Epithelial cell of prostate (primary cell): ENCODE results near the gene TOE1.
"Not testable (repeated sequence)": the region's sequence is repeated elsewhere in the genome, so short reads cannot be mapped to it uniquely, and the experiment has no call there.

Experiments
- DNase-seq: peaks from one replicate; pipeline ENCODE4 v3.0.0-alpha.2; 2011; ENCODE audit warnings: low read depth, low spot score
- H3K27ac ChIP-seq: fragments of 450-650 bp; 2 replicates; pipeline ENCODE4 v1.5.1; 2017; ENCODE audit warnings: mild to moderate bottlenecking

TOE1 gene

DNA sequence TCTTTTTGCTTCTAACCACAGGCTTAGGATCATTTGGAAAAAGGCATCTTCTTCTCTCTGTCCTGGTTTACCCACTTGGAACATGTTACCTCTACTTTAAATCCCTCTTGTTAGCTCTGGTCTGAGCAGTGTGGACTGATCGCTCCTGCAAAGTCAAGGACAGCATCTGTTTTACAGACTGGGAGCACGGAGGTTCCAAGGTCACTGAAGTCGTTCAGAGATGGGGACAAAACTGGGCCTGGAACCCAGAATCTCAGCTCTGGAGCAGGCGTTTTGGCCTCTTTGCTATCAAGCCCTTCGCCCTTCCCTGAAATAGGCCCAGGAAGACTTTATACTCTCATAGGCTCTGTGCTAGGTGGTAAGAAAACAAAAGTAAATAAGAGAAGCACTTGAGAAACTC, 11.5 kb downstream of the TOE1 start:
- DNase-seq = no peak
- H3K27ac ChIP-seq = no peak overlapping the region

DNA sequence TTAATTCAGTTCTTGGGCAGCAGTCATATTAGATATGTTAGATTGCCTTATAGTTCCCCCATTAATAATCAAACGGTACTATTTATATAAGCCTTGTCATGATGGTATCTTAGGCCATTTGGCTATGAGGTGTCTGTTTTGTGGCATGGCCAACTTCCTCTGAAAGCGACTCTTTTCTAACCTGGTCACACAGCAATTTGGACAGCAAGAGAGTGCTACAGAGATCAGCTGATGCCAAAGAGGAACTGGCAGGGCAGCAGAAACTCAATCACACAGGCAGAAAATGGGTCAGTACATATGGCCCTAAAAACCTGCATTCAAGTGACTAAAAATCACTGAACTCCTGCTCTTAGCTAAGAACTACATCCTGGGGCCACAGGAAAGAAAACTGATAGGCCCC, 13.7 kb downstream of the TOE1 start:
- H3K27ac ChIP-seq = no peak overlapping the region
- no peak for DNase-seq

DNA sequence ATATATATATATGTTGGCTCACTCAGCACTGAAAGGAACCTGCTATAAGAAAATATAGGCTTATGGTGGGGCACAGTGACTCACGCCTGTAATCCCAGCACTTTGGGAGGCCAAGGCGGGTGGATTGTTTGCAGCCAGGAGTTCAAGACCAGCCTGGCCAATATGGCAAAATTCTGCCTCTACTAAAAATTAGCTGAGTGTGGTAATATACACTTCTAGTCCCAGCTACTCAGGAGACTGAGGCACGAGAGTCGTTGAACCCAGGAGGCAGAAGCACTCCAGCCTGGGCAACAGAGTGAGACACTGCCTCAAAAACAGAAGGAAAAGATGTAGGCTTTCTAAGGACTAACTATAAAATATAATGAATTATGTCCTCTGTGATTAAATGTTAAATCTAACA, 14.9 kb downstream of the TOE1 start:
- H3K27ac ChIP-seq = no peak overlapping the region

DNA sequence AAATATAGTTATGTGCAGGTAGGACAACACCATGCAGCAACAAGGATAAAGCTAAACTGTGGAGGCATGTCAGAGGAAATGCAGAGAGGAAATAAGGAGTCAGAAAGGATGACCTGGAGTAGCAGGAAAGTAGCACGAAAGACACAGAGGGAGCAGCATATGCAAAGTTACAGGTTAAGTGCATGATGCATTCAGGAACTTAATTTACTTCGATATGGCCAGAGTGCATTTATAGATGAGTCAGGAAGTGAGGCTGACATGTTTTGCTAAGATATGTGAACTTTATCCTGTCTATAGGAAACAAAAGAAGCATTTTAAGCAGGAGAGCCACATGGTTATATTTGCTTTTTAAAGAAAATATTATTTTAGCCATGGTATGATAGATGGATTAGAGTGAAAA, 15.7 kb downstream of the TOE1 start:
- DNase-seq = no peak

More for the DNA sequence above, 14.9 kb downstream of the TOE1 start:
- DNase-seq = no peak

DNA sequence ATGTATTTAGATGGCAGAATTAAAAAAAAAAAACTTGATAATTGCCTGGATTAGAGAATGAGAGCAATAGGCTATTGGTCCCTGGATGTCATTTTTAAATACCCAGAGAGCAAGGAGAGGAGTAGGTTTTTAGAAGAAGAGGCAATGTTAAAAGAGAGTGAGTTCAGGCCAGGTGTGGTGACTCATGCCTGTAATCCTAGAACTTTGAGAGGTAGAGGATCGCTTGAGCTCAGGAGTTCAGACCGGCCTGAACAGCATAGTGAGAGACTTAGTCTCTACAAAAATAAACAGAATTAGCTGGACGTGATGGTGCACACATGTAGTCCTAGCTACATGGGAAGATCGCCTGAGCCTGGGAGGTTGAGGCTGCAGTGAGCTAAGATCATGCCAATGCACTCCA, 16.2 kb downstream of the TOE1 start:
- H3K27ac ChIP-seq = peak overlapping the region; percentile 15
- DNase-seq = no peak

More for the DNA sequence above, 15.7 kb downstream of the TOE1 start:
- H3K27ac ChIP-seq = peak overlapping the region; percentile 15

DNA sequence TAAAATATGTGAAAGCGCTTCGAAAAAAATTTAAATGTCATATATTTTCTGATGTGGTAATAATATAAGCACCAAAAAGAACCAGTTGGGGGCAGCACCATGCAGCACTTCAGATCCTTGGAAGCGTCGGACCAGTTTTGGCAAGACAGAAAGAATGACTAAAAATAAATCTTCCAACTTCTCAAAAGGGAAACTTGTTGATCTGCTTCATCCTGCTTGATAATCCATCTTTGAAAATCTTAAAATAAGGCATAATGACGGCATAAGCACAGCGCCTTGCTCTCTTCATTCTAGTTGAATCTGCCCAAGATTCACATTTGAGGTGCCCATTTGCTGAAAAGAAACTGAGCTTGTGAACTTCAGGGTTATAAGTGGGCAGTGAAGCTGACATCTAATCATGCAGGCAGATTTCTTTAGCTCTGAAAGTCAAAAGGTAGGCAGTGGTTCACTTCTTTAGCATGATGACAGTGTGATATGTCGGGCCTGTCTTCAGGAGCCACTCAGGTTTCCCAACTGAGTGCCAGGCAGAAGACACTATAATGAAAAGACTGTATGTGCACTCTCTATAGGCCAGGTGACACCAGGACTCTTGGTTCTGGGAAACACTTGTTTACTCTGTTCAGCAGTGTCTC, 20.0 kb downstream of the TOE1 start:
- H3K27ac ChIP-seq = peak overlapping the region; percentile 5
- DNase-seq = no peak

DNA sequence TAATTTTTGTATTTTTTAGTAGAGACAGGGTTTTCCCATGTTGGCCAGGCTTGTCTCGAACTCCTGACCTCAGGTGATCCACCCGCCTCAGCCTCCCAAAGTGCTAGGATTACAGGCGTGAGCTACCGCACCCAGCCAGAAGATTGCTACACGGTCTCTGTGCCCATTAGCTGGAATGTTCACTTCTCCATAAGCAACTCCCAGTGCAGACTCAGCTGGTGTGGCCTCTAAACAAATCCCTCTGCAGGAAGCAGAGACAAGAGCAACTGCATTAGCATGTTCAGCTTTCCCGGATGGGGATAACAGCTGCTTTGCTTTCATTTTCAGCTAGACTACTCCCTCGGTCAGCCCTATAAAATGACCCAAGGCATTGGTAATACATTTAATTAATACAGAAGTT, 21.0 kb downstream of the TOE1 start:
- not testable (repeated sequence) for DNase-seq
- peak overlapping the region; percentile 5 for H3K27ac ChIP-seq

DNA sequence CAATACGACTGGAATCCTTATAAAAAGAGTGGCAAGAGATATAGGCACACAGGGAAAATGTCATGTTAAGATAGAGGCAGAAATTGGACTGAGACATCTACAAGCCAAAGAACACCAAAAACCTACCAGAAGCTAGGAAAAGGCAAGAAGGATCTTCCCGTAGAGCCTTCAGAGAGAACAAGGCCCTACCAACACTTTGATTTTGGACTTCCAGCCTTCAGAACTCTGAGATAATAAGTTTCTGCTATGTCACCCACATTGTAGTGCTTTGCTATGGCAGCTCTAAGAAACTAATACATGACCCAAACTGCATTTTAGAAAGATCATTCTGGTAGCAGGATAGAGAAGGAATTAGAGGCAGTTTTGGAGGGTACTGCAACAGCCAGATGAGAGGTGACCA, 24.3 kb downstream of the TOE1 start:
- no peak for DNase-seq

DNA sequence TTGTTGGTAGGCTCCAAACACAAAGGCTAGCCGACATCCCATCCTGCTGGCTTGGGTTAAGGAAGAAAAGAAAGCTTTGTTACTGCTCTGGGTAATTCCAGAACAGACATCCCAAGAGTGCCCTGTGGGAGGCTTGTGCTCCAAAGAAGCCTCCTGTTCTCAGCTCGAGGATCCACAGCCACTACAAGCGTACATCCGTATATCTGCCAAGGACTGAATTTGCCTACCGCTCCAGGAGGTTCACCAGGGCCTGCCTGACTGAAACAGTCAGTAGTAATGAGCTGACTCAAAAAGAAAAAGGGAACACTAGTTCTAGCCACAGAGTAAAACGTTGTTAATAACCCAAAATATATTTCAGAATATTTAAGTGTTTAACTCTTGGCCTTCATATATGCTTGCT, 25.1 kb downstream of the TOE1 start:
- no peak for DNase-seq
- no peak overlapping the region for H3K27ac ChIP-seq

More for the DNA sequence above, 24.3 kb downstream of the TOE1 start:
- H3K27ac ChIP-seq = no peak overlapping the region

DNA sequence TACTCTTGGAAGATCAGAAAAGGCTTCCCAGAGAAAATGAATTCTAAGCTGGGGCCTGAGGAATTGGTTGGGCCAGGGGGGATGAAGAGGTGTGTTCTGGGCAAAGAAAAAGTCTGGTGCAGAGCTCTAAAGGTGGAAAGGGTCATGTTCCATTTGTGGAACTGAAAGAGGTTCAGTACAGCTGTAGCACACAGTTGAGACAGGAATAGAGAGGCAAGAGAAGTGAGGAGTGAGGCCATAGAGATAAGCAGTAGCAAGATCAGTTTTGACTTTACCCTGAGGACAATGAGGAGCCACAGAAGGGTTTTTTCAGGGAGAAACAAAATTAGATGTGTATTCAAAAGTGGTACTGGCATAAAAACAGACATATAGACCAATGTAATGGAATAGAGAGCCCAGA, 30.6 kb downstream of the TOE1 start:
- H3K27ac ChIP-seq = no peak overlapping the region
- no peak for DNase-seq

DNA sequence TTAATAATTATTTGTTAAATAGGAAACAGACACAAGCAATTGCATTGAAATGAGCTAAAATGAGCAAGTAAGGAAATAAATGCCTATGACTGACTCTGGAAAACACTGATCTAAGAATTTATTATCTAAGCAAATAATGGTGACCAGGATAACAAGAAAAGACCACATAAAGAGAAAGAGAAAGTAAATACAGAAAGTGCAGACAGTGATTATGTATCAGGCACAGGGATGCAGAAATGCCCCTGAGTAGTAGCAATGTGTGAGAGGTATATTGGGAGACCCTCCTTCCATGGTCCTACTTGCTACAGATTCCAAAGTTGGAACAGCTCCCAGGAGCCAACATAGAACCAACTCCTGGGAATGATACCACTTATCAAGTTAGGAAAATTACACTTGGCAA, 33.6 kb downstream of the TOE1 start:
- no peak overlapping the region for H3K27ac ChIP-seq
- DNase-seq = no peak

DNA sequence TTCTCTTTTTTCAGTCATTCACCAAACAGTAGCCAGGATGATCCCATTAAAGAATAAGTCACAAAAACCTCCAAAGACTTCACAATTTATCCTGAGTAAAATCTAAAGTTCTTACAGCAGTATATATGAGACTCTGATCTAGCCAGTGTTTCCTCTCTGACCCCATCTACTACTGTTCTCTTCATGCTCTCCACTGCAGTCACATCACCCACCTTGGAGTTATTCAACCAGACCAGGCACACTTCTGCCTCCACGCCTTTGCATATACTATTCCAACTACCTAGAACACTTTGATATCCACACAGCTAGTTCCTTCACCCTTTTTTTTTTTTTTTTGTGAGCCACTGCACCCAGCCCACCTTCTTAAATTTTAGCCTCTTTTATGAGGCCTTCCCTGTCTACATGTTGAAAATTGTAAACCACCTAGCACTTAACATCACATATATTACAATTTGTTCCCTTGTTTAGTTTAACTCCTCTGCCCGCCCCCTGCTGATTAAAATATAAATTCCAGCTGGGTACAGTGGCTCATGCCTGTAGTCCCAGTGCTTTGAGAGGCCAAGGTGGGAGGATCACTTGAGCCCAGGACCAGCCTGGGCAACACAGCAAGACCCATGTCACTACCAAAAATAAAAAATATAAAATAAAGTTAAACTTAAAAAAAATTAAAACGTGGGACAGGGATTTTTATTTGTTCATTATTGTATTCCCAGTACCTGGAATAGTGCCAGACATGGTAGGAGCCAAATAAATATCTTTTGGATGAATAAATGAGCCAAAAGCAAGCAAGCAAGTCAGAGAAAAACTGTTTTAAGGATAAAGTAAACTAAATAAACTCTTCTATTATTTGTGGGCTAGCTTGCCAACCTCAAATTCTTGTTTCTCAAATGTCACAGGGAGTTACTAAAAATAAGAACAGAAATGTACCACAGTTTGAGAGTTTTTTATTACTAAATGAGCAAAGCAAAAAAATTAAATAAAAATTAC, 35.4 kb downstream of the TOE1 start:
- H3K27ac ChIP-seq = no peak overlapping the region
- DNase-seq = no peak

DNA sequence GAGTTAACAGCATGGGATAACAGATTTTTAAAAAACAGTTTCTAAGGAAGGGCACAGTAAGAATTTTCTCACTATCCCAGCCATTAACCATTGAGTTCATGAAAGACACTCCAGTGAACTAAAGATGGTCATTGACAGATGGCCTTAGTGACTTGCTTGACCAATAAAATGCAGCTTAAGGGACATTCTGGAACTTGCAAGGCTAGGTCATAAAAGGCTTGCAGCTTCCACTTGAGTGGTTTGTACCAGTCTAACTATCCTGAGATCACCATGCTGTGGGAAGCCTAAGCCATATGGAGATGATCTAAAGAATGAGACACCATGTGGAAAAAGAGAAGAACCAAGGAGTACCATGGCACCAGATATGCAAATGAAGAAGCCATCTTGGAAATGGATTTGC, 38.2 kb downstream of the TOE1 start:
- DNase-seq = no peak
- H3K27ac ChIP-seq = no peak overlapping the region

DNA sequence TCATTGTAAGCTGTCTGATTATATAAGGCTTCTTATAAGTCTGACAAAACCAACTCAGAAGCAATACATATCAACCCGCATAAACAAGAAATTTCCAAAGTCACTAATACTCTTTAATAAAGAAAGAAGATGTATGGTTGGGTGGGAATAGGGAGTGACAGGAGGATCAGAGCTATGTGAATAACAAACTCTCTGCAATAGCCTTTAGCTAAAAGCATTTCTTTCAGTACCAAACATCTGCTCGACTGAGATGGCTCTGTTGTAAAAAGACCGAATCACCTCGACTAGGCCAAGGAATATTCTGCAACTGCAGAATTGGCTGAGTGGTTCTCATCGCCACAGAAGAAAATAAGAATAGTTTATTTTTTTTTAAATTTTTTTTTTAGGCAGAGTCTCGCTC, 39.6 kb downstream of the TOE1 start:
- no peak overlapping the region for H3K27ac ChIP-seq
- no peak for DNase-seq

DNA sequence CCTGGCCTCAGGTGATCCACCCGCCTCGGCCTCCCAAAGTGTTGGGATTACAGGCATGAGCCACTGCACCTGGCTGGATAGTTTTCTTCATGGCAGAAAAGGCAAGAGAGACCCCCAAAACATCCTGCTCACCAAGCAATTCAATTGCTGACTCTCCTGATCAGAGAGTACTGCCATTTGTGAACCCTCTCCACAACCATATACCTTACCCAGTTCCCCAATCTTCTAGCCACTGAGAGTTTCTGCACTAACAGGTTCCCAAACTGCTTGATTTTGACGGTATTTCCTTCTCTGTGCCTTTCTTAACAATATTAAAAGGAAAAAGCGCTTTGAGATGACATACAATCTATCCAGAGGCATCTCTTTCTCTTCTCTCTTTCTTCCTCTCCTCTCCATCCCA, 40.2 kb downstream of the TOE1 start:
- no peak for DNase-seq
- no peak overlapping the region for H3K27ac ChIP-seq

DNA sequence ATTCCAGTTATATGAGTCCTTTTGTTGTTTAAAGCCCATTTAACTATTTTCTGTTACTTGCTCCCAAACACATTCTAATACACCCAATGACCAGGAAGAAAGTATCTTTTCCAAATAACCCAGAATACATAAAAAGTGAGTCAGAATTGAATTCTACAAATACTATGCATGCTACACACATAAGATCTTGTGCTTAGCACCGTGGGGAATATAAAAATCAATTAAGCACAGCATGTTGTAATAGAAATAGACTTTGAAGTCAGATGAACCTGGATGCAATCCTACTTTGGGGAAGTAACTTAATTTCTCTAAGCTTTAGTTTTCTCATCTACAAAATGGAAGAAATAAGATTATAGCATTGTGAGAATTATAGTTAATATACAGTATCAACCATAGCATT, 40.8 kb downstream of the TOE1 start:
- no peak for DNase-seq

DNA sequence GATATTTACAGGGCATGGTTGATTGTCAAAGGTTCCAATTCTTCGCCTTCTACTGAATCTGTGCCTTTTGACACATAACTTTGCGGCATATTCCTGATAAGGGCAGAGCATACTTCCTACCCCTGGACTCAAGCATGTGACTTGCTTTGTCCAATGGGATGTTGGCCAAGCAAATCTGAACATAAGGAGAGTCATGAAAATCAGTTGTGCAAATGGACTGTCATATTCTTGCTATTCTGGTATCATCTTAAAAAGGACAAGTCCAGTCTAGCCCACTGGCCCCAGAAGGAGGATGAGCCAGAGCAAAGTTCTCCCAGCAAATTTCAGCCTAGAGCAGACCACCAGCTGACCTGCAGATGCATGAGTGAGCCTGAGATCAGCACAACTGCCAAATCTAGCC, 41.3 kb downstream of the TOE1 start:
- DNase-seq = peak; percentile 61
- peak overlapping the region; percentile 38 for H3K27ac ChIP-seq

More for the DNA sequence above, 40.8 kb downstream of the TOE1 start:
- peak overlapping the region; percentile 38 for H3K27ac ChIP-seq

DNA sequence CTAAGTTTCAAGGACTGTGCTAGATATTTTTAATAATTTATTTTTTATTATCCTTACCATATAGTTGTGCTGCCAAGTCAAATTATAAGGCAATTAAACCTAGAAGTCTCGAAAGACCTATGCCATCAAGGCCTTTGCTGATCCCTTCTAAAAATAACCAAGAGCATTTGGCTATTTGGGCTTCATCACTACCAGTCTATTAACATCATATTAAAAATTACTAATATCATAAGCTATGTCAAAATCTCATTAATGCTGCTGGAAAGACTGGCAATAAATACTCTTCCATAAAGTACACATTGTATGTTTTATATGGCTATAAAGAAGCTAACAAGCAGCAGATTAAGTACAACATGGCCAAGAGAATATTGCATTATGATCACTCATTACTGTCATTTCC, 43.2 kb downstream of the TOE1 start:
- no peak overlapping the region for H3K27ac ChIP-seq
- DNase-seq = no peak

DNA sequence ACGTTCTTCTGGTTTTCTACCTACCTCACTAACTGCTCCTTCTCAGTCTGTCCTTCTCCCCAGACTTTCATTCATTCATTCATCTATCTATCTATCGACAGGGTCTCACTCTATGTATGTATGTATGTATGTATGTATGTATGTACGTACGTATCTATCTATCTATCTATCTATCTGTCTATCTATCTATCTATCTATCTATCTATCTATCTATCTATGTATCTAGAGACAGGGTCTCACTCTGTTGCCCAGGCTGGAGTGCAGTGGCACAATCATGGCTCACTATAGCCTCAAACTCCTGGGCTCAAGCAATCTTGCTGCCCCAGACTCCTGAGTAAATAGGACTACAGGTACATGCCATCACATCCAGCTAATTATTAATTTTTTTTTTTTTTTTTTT, 44.2 kb downstream of the TOE1 start:
- not testable (repeated sequence) for DNase-seq, H3K27ac ChIP-seq

DNA sequence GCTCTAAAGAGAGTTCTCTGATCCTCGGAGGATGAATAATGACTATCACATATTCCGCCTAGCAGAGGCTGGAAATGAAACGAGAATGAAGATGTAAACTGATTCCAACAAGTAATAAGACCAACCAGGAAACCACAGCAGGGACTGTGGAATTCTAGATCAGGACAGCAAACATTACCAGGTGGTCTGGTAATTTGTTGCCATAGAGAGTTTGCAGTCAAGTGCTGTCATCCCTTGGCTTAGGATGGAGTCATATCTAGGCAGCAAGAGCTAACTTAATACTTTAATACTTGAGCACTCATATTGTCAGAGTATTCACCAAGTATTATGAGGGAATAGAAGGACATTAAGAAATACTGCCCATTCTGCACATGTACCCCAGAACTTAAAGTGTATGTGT, 45.3 kb downstream of the TOE1 start:
- no peak for DNase-seq
- no peak overlapping the region for H3K27ac ChIP-seq

DNA sequence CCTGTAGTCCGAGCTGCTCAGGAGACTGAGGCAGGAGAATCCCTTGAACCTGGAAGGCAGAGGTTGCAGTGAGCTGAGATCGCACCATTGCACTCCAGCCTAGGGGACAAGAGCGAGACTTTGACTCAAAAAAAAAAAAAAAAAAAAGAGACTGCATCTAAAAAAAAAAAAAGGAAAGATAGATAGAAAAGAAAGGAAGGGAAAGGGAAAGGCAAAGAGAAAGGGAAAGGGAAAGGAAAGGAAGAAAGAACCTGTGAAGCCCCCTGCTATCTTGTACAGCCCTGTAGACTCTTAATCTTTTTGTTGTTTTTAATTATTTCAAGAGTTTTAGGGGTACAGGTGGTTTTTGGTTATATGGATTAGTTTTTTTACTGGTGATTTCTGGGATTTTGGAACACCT, 46.2 kb downstream of the TOE1 start:
- H3K27ac ChIP-seq = no peak overlapping the region
- DNase-seq = no peak
